Suprapubic skin (tissue), 4 donors: ENCODE results near the gene ANKRD29. TPM values are rescaled to one million over a fixed set of nuclear protein-coding genes. Genes with fewer than 3 reads are reported as not detected.

Experiments used
- DNase-seq, 2 donors: peaks; one replicate each; pipeline ENCODE4 v3.0.0-alpha.2; 2019; ENCODE audit warnings: low spot score in 2 of 2
- H3K27ac ChIP-seq: fragments of 200-600 bp; sonication (generic); one replicate; pipeline ENCODE4 v1.5.1; 2019
- H3K27me3 ChIP-seq: fragments of 200-600 bp; sonication (generic); one replicate; pipeline ENCODE4 v1.5.1; 2019
- H3K36me3 ChIP-seq: fragments of 200-600 bp; sonication (generic); one replicate; pipeline ENCODE4 v1.5.1; 2019
- H3K4me1 ChIP-seq: fragments of 200-600 bp; sonication (generic); one replicate; pipeline ENCODE4 v1.5.1; 2019
- H3K4me3 ChIP-seq: fragments of 200-600 bp; sonication (generic); one replicate; pipeline ENCODE4 v1.5.1; 2019; ENCODE audit warnings: mild to moderate bottlenecking
- H3K9me3 ChIP-seq: fragments of 200-600 bp; sonication (generic); one replicate; pipeline ENCODE4 v1.5.1; 2019
- CTCF ChIP-seq, 2 donors: fragments of 200-600 bp in 1 of 2; fragments of 450-650 bp in 1 of 2; sonication (generic) in 1 of 2; IDR thresholded peaks; one replicate each; pipeline ENCODE4 v1.5.1; 2016 to 2019; ENCODE audit warnings: antibody characterized with exemption in 2 of 2, mild to moderate bottlenecking in 1 of 2, moderate library complexity in 1 of 2
- EP300 ChIP-seq: sonication (generic); formaldehyde crosslinking; IDR thresholded peaks from one replicate; pipeline ENCODE4 v1.6.1; 2017; ENCODE audit warnings: antibody characterized with exemption
- POLR2A ChIP-seq, 2 donors: fragments of 450-650 bp; IDR thresholded peaks; one replicate each; pipeline ENCODE4 v1.6.1; 2017; ENCODE audit warnings: antibody characterized with exemption in 2 of 2, mild to moderate bottlenecking in 2 of 2, moderate library complexity in 2 of 2
- POLR2AphosphoS5 ChIP-seq, 3 donors: sonication (generic); formaldehyde crosslinking; IDR thresholded peaks; one replicate each; pipeline ENCODE4 v1.6.1; 2017; ENCODE audit warnings: antibody characterized with exemption in 3 of 3
- WGBS: methylation state at CpG from one replicate; pipeline ENCODE4 v1.1.5; 2018; 5-methylcytosine and 5-hydroxymethylcytosine counted together
- total RNA-seq, 4 donors: library from RNA; depleted of rRNA; stranded (reverse); fragments of >200 nt; gene quantifications; one replicate each; pipeline ENCODE4 v1.1.0, GENCODE V29; 2016

ANKRD29 gene
- total RNA-seq, 4 donors from 2014 or later, result 1.5 to 9.9 (median 6.2) TPM

GRCh38 chr18:23586249-23587196 is 76.2 kb downstream of the ANKRD29 start, which contains the start of gene NPC1:
TSS of gene NPC1 (minus strand) at chr18:23586506. CDS start at chr18:23586343, 163 bp downstream.
- H3K9me3 ChIP-seq, result no peaks in the 10 kb centered on the region
- WGBS, result 1% methylated on average over 39 of the region's 95 CpGs
- H3K27me3 ChIP-seq, result no peaks in the 10 kb centered on the region
- peak within 1 kb of the TSS; percentile 94 for H3K4me3 ChIP-seq
- peaks cover 36% of the 10 kb centered on the region for H3K4me1 ChIP-seq
- DNase-seq, result peak; percentile 95 to 96
- H3K36me3 ChIP-seq, result no peaks in the 10 kb centered on the region
- no peak for TF ChIP-seq EP300
- TF ChIP-seq POLR2AphosphoS5 (IDR thresholded peaks at IDR 0.05), result peak in 1 of 3 donors; percentile 47
- peak; percentile 63 to 98 for TF ChIP-seq CTCF (IDR thresholded peaks at IDR 0.05)
- peak; percentile 24 to 89 for TF ChIP-seq POLR2A (IDR thresholded peaks at IDR 0.05)
- H3K27ac ChIP-seq, result peak within 1 kb of the TSS; percentile 96

DNA sequence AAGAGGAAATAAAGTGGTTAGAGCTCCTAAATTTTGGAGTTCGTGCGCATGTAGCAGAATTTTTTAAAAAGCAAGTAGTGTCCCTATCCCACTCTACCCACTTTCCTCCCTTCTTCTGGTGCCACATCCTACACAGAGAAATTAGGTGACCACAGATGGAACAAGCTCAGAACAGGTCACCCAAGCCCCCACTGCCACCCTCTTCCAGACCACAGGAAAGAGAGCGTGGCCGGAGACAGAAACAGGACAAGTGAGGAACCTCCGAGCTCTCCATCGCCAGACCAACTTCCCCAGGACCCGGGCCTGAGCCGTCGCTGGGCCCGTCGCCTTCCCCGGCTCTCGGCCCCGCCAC is 76.8 kb downstream of the ANKRD29 start:
- peak overlapping the region; percentile 96 for H3K27ac ChIP-seq
- H3K27me3 ChIP-seq, result no peaks in the 10 kb centered on the region
- H3K36me3 ChIP-seq, result no peaks in the 10 kb centered on the region
- peak overlapping the region; percentile 94 for H3K4me3 ChIP-seq
- 2% methylated on average over 6 of the region's 14 CpGs for WGBS
- H3K4me1 ChIP-seq, result peaks cover 36% of the 10 kb centered on the region
- TF ChIP-seq EP300, result no peak
- no peak for TF ChIP-seq CTCF (IDR thresholded peaks at IDR 0.05)
- no peaks in the 10 kb centered on the region for H3K9me3 ChIP-seq
- no peak for DNase-seq

DNA sequence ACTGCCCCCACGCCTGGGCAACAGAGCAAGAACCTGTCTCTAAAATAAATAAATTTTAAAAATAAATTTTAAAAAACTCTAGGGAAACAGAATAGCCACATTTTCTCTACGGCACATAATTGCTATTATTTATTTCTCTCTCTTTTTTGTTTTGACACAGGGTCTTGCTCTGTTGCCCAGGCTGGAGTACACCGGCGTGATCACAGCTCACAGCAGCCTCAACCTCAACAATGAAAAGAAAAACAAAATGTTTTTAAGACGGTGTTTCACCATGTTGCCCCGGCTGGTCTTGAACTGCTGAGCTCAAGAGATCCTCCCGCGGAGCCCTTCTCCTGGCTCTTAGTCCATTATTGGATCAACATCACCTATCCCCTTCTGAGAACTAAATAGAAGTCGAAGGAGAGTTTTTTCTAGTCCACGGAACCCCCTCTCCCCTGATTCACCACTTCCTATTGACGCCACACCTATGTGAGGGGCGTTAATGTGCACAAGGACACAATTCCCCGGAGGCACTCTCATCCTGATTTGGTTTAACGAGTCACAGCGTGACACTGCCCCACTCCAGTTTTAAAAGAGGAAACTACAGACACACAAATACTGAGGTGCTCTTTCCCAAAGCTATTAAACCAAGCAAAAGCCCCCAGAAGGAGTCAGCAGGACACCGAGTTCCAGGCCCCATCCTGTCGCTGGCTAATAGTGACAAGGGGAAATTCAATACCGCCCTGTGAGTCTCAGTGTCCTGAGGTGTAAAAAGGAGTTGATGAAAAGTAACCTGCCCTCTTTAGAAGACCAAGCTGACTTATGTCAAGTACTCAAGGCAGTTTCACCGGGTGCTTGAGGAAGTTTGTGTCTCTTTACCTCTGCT is 77.5 kb downstream of the ANKRD29 start:
- no peaks in the 10 kb centered on the region for H3K9me3 ChIP-seq
- peaks cover 42% of the 10 kb centered on the region for H3K4me1 ChIP-seq
- H3K4me3 ChIP-seq, result peak overlapping the region; percentile 94
- TF ChIP-seq EP300 (no peak), POLR2A (IDR thresholded peaks at IDR 0.05) (peak in 1 of 2 donors; percentile 16)
- no peaks in the 10 kb centered on the region for H3K36me3 ChIP-seq
- H3K27ac ChIP-seq, result peak overlapping the region; percentile 96
- H3K27me3 ChIP-seq, result no peaks in the 10 kb centered on the region
- DNase-seq, result no peak
- WGBS, result 26% methylated on average over 19 of the region's 19 CpGs

- Histone ChIP-seq H3K27me3 (no peaks in the 10 kb centered on the region), H3K4me3 (peak overlapping the region; percentile 94), H3K36me3 (no peaks in the 10 kb centered on the region), H3K27ac (peak overlapping the region; percentile 96), H3K9me3 (no peaks in the 10 kb centered on the region), H3K4me1 (peaks cover 50% of the 10 kb centered on the region)
- 88% methylated on average over 13 of the region's 13 CpGs for WGBS
- no peak for TF ChIP-seq POLR2A (IDR thresholded peaks at IDR 0.05)
- no peak for TF ChIP-seq CTCF (IDR thresholded peaks at IDR 0.05)
- TF ChIP-seq POLR2AphosphoS5 (IDR thresholded peaks at IDR 0.05), result no peak
- no peak for TF ChIP-seq EP300
- DNase-seq, result no peak
These were observed 78.4 kb downstream of the ANKRD29 start for GRCh38 chr18:23584019-23584983.
